Panc1 (cell line): ENCODE data around the gene ARL11. TPM values are rescaled to one million over a fixed set of nuclear protein-coding genes. Genes with fewer than 3 reads are reported as not detected.
"Not testable (repeated sequence)": the region's sequence is repeated elsewhere in the genome, so short reads cannot be mapped to it uniquely, and the experiment has no call there.

Experiments used
- ATAC-seq: fragments of 200-7000 bp; cut with Tn5 transposase; 2 replicates; pipeline ENCODE4 v1.9.1; 2020; ENCODE audit warnings: mild to moderate bottlenecking, moderate library complexity
- BruUV-seq: library from RNA; stranded (reverse); fragments of 400-500 nt; replicated peaks from 2 replicates; lab custom pipeline; 2021; lab: Mats Ljungman, UMichigan
- CTCF ChIA-PET: fragments of 300-600 bp; sonication (Branson Sonifier 250); formaldehyde crosslinking; loops from one replicate; lab custom pipeline; 2022; ENCODE audit warnings: antibody characterized with exemption; lab: Charles Lee
- POLR2A ChIA-PET: fragments of 300-600 bp; sonication (Branson Sonifier 250); formaldehyde crosslinking; loops from one replicate; lab custom pipeline; 2022; ENCODE audit warnings: antibody characterized with exemption; lab: Charles Lee
- DNase-seq: peaks from one replicate; pipeline ENCODE4 v3.0.0-alpha.2; 2010; ENCODE audit warnings: low read depth, low spot score
- H3K27ac ChIP-seq: 2 replicates; pipeline ENCODE4 v1.5.1; 2011; ENCODE audit warnings: mild to moderate bottlenecking, low read length, inconsistent platforms
- H3K27me3 ChIP-seq: fragments of 200-500 bp; sonication (Bioruptor generic); 2 replicates; pipeline ENCODE4 v1.6.0; 2014; ENCODE audit warnings: low read length, inconsistent platforms; ENCODE audit not compliant: control insufficient read depth, insufficient read depth
- H3K36me3 ChIP-seq: fragments of 200-500 bp; sonication (Bioruptor generic); 2 replicates; pipeline ENCODE4 v1.5.1; 2014; ENCODE audit warnings: inconsistent platforms, mild to moderate bottlenecking, low read length, moderate library complexity; ENCODE audit not compliant: control insufficient read depth, insufficient read depth
- H3K4me1 ChIP-seq: 2 replicates; pipeline ENCODE4 v1.5.1; 2011; ENCODE audit warnings: inconsistent platforms, mild to moderate bottlenecking, low read length, moderate library complexity; ENCODE audit not compliant: control insufficient read depth, insufficient read depth
- H3K4me3 ChIP-seq, 2 experiments: 2 replicates each; pipeline ENCODE4 v1.5.1; 2011 to 2012; ENCODE audit warnings: low read depth in 2 of 2, low read length in 2 of 2, mild to moderate bottlenecking in 2 of 2, inconsistent platforms in 1 of 2, moderate library complexity in 1 of 2
- H3K9me3 ChIP-seq: fragments of 200-500 bp; sonication (Bioruptor generic); 2 replicates; pipeline ENCODE4 v1.5.1; 2014; ENCODE audit warnings: low read depth, mild to moderate bottlenecking, inconsistent platforms, low read length, moderate library complexity; ENCODE audit not compliant: control insufficient read depth, insufficient read depth
- POLR2AphosphoS5 ChIP-seq: IDR thresholded peaks from 2 replicates; pipeline ENCODE4 v1.6.1; 2012; ENCODE audit warnings: mild to moderate bottlenecking, low read depth, low read length, moderate library complexity
- SIN3A ChIP-seq: IDR thresholded peaks from 2 replicates; pipeline ENCODE4 v1.6.1; 2012; ENCODE audit warnings: low read depth, mild to moderate bottlenecking, low read length, moderate library complexity, borderline replicate concordance; ENCODE audit not compliant: insufficient read depth
- TCF7L2 ChIP-seq: IDR thresholded peaks from 2 replicates; pipeline ENCODE4 v1.6.1; 2011; ENCODE audit warnings: mild to moderate bottlenecking, low read depth, low read length, inconsistent platforms
- in situ Hi-C: cut with HindIII; loops from 2 replicates; pipeline ENCODE4 v1.10.0; 2016; ENCODE audit warnings: low sequenced_read_pairs, low pct_unique_long_range_greater_than_20kb
- intact Hi-C: fragments of 100-400 bp; cut with micrococcal nuclease; formaldehyde crosslinking; loops from one replicate; pipeline ENCODE4 v1.10.0; 2022; ENCODE audit not compliant: unreplicated experiment
- total RNA-seq: library from RNA; stranded (reverse); gene quantifications from one replicate; pipeline ENCODE4 v1.2.1, GENCODE V29; 2021; ENCODE audit not compliant: unreplicated experiment
- TF ChIP-seq, protein P1 (sequence below): fragments of 450-650 bp; IDR thresholded peaks from 2 replicates; pipeline ENCODE4 v1.5.1; 2017; ENCODE audit warnings: mild to moderate bottlenecking
- TF ChIP-seq, protein P2 (sequence below), 2 experiments: IDR thresholded peaks; 2 replicates each; pipeline ENCODE4 v1.6.1; 2011 to 2012; ENCODE audit warnings: low read depth in 2 of 2, control low read depth in 1 of 2, low read length in 1 of 2, mild to moderate bottlenecking in 1 of 2, moderate library complexity in 1 of 2; ENCODE audit not compliant: insufficient read depth in 1 of 2

The ARL11 gene
- total RNA-seq, 1 experiment from 2014 or later: not detected

DNA sequence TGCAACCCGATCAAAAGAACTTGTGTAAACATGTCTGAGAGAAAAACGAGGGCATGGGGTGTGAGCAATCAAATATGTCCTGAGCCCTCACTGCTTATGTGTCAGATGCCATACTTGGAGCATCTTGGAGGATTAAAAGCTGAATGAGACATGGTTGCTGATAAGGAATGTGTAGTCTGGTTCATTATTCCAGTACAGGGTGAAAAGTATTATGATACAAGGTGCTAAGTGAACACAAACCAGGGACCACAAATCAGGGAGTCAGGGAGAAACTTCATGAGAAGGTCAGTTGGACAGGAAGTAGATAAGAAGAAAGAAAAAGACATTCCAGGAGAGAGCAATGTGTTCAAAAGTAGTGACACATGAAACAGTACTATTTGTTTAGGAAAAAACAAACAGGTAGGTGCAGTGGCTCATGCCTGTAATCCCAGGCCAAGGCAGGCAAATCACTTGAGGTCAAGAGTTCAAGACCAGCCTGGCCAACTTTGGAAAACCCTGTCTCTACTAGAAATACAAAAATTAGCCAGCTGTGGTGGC, 40.9 kb upstream of the ARL11 start:
- TF ChIP-seq, protein P1, sequence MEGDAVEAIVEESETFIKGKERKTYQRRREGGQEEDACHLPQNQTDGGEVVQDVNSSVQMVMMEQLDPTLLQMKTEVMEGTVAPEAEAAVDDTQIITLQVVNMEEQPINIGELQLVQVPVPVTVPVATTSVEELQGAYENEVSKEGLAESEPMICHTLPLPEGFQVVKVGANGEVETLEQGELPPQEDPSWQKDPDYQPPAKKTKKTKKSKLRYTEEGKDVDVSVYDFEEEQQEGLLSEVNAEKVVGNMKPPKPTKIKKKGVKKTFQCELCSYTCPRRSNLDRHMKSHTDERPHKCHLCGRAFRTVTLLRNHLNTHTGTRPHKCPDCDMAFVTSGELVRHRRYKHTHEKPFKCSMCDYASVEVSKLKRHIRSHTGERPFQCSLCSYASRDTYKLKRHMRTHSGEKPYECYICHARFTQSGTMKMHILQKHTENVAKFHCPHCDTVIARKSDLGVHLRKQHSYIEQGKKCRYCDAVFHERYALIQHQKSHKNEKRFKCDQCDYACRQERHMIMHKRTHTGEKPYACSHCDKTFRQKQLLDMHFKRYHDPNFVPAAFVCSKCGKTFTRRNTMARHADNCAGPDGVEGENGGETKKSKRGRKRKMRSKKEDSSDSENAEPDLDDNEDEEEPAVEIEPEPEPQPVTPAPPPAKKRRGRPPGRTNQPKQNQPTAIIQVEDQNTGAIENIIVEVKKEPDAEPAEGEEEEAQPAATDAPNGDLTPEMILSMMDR: no peak
- no peak for TF ChIP-seq TCF7L2
- TF ChIP-seq POLR2AphosphoS5: no peak
- TF ChIP-seq, protein P2, sequence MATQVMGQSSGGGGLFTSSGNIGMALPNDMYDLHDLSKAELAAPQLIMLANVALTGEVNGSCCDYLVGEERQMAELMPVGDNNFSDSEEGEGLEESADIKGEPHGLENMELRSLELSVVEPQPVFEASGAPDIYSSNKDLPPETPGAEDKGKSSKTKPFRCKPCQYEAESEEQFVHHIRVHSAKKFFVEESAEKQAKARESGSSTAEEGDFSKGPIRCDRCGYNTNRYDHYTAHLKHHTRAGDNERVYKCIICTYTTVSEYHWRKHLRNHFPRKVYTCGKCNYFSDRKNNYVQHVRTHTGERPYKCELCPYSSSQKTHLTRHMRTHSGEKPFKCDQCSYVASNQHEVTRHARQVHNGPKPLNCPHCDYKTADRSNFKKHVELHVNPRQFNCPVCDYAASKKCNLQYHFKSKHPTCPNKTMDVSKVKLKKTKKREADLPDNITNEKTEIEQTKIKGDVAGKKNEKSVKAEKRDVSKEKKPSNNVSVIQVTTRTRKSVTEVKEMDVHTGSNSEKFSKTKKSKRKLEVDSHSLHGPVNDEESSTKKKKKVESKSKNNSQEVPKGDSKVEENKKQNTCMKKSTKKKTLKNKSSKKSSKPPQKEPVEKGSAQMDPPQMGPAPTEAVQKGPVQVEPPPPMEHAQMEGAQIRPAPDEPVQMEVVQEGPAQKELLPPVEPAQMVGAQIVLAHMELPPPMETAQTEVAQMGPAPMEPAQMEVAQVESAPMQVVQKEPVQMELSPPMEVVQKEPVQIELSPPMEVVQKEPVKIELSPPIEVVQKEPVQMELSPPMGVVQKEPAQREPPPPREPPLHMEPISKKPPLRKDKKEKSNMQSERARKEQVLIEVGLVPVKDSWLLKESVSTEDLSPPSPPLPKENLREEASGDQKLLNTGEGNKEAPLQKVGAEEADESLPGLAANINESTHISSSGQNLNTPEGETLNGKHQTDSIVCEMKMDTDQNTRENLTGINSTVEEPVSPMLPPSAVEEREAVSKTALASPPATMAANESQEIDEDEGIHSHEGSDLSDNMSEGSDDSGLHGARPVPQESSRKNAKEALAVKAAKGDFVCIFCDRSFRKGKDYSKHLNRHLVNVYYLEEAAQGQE (IDR thresholded peaks at IDR 0.05; ENCODE audit: insufficient read depth in 1 of 2, low read depth in 2 of 2, low read length in 1 of 2): no peak
- TF ChIP-seq SIN3A: no peak
- H3K4me1 ChIP-seq: peaks cover 7% of the 10 kb centered on the region; the same call in 1 of the 2 replicates
- in situ Hi-C loops: no loop called here
- DNase-seq: no peak
- ChIA-PET CTCF (no interaction called here), POLR2A (no interaction called here)
- no peak for ATAC-seq
- H3K4me3 ChIP-seq: no peak overlapping the region
- H3K27me3 ChIP-seq: no peaks in the 10 kb centered on the region
- H3K36me3 ChIP-seq: peaks cover 3% of the 10 kb centered on the region; the same call in 1 of the 2 replicates
- H3K27ac ChIP-seq: no peak overlapping the region
- intact Hi-C loops: no loop called here
- H3K9me3 ChIP-seq: no peaks in the 10 kb centered on the region
- no TSS peak for BruUV-seq

DNA sequence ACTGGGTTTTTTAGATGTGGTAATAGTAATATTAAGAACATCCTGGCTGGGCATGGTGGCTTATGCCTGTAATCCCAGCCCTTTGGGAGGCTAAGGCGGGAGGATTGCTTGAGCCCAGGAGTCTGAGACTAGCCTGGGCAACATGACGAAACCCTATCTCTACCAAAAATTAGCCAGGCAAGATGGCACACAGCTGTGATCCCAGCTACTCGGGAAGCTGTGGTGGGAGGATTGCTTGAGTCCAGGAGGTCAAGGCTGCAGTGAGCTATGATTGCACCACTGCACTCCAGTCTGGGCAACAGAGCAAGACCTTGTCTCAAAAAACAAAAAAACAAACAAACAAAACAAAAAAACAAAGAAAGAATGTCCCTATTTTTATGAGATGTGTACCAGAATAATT, 37.6 kb upstream of the ARL11 start:
- H3K27me3 ChIP-seq, intact Hi-C loops, H3K4me1 ChIP-seq, H3K4me3 ChIP-seq, in situ Hi-C loops, CTCF ChIA-PET, ATAC-seq, BruUV-seq, H3K36me3 ChIP-seq, H3K9me3 ChIP-seq, H3K27ac ChIP-seq, DNase-seq: not testable (repeated sequence)
- POLR2A ChIA-PET: interaction anchor here (0.6 kb wide), 1 partner anchor 76 kb away, joined by 9 read pairs; no protein-coding TSS in a partner anchor

DNA sequence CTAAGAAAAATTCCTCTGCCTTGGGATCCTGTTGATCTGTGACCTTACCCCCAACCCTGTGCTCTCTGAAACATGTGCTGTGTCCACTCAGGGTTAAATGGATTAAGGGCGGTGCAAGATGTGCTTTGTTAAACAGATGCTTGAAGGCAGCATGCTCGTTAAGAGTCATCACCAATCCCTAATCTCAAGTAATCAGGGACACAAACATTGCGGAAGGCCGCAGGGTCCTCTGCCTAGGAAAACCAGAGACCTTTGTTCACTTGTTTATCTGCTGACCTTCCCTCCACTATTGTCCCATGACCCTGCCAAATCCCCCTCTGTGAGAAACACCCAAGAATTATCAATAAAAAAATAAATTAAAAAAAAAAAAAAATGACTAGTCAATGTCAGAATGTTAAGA, 34.4 kb upstream of the ARL11 start:
- H3K4me3 ChIP-seq, H3K27me3 ChIP-seq, CTCF ChIA-PET, intact Hi-C loops, H3K27ac ChIP-seq, in situ Hi-C loops, ATAC-seq, H3K4me1 ChIP-seq, H3K9me3 ChIP-seq, H3K36me3 ChIP-seq, POLR2A ChIA-PET, BruUV-seq, DNase-seq: not testable (repeated sequence)
